GM12878 (cell line): Measurements from ENCODE around the gene THSD4.

Source experiments
- ATF2 ChIP-seq: IDR thresholded peaks from 2 replicates; pipeline ENCODE4 v1.6.1; 2012; ENCODE audit warnings: low read length, inconsistent platforms
- FOXM1 ChIP-seq: IDR thresholded peaks from 2 replicates; pipeline ENCODE4 v1.6.1; 2012; ENCODE audit warnings: low read depth, mild to moderate bottlenecking, inconsistent platforms, low read length, moderate library complexity
- PBX3 ChIP-seq: IDR thresholded peaks from 2 replicates; pipeline ENCODE4 v1.6.1; 2011; ENCODE audit warnings: mild to moderate bottlenecking, low read depth, low read length, moderate library complexity; ENCODE audit not compliant: insufficient replicate concordance
- ZNF274 ChIP-seq: IDR thresholded peaks from one replicate; pipeline ENCODE4 v1.8.0; 2011; ENCODE audit not compliant: insufficient read length, insufficient read depth

GRCh38 chr15:71094137-71094536 lies 21.1 kb upstream of the THSD4 start:
- TF ChIP-seq PBX3 = no peak
- TF ChIP-seq ATF2 = no peak
- no peak for TF ChIP-seq FOXM1
- TF ChIP-seq ZNF274 = no peak
